SU-DHL-6 (cell line): ENCODE measurements around the gene TMC4.

Experiments
- EZH2phosphoT487 ChIP-seq: fragments of 200-600 bp; sonication (generic), shearing (Covaris generic); conservative IDR thresholded peaks from 2 replicates; pipeline ENCODE4 v1.6.1; 2018; ENCODE audit warnings: mild to moderate bottlenecking, antibody characterized with exemption, low read length, moderate library complexity, mixed read lengths
- TF ChIP-seq, protein P1 (sequence below): fragments of 200-600 bp; sonication (generic); IDR thresholded peaks from one replicate; pipeline ENCODE4 v1.5.1; 2017; ENCODE audit warnings: antibody characterized with exemption, mild to moderate bottlenecking, low read length, moderate library complexity; ENCODE audit not compliant: insufficient read depth, poor library complexity, severe bottlenecking

- TF ChIP-seq, protein P1, sequence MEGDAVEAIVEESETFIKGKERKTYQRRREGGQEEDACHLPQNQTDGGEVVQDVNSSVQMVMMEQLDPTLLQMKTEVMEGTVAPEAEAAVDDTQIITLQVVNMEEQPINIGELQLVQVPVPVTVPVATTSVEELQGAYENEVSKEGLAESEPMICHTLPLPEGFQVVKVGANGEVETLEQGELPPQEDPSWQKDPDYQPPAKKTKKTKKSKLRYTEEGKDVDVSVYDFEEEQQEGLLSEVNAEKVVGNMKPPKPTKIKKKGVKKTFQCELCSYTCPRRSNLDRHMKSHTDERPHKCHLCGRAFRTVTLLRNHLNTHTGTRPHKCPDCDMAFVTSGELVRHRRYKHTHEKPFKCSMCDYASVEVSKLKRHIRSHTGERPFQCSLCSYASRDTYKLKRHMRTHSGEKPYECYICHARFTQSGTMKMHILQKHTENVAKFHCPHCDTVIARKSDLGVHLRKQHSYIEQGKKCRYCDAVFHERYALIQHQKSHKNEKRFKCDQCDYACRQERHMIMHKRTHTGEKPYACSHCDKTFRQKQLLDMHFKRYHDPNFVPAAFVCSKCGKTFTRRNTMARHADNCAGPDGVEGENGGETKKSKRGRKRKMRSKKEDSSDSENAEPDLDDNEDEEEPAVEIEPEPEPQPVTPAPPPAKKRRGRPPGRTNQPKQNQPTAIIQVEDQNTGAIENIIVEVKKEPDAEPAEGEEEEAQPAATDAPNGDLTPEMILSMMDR: no peak
- TF ChIP-seq EZH2phosphoT487: no peak
Measured at GRCh38 chr19:54190503-54191010, 17.6 kb upstream of the TMC4 start.
